Mucosa of descending colon (tissue), 3 donors: Measurements from ENCODE around the gene ODF4. TPM values are rescaled to one million over a fixed set of nuclear protein-coding genes. Genes with fewer than 3 reads are reported as not detected.

Experiments
- ATAC-seq: fragments of 200-7000 bp; cut with Tn5 transposase; one replicate; pipeline ENCODE4 v1.9.1; 2020; ENCODE audit warnings: mild to moderate bottlenecking, moderate library complexity
- DNase-seq, 3 donors: peaks; one replicate each; pipeline ENCODE4 v3.0.0-alpha.2; 2020
- H3K36me3 ChIP-seq: fragments of 200-600 bp; one replicate; pipeline ENCODE4 v1.8.0; 2021; ENCODE audit warnings: low read depth, mild to moderate bottlenecking
- H3K4me1 ChIP-seq: fragments of 200-600 bp; one replicate; pipeline ENCODE4 v1.8.0; 2021; ENCODE audit warnings: low read depth, mild to moderate bottlenecking
- H3K4me3 ChIP-seq: fragments of 200-600 bp; one replicate; pipeline ENCODE4 v1.8.0; 2021; ENCODE audit warnings: mild to moderate bottlenecking
- H3K9me3 ChIP-seq: fragments of 200-600 bp; one replicate; pipeline ENCODE4 v1.8.0; 2021; ENCODE audit warnings: mild to moderate bottlenecking
- CTCF ChIP-seq: fragments of 200-600 bp; IDR thresholded peaks from one replicate; pipeline ENCODE4 v1.8.0; 2022; ENCODE audit warnings: antibody characterized with exemption, mild to moderate bottlenecking
- intact Hi-C, 2 donors: fragments of 100-400 bp; cut with DNase I in 1 of 2; cut with micrococcal nuclease in 1 of 2; formaldehyde crosslinking; loops; one replicate each; pipeline versions ENCODE4 v1.11.0 to v1.11.1; 2022; cut with DNase I, micrococcal nuclease
- total RNA-seq, 3 donors: library from RNA; stranded (reverse); fragmentation: NEBNext Ultra II Directional in 2 of 3; extraction: Animal tissue kit (Norgen Biotek cat#: 25700) in 2 of 3; gene quantifications; one replicate each; pipeline versions ENCODE4 v1.2.1 to v1.2.4, GENCODE V29; 2021 to 2023
- donor health status: DM: no; HTN: no; CAD: no; lungs with moderate emphysema.
- donor health status: DM: no; HTN: no; CAD: no.
- donor health status: DM: no; HTN: yes; CAD: no.

Gene ODF4
- total RNA-seq, 3 donors from 2014 or later, result not detected

GRCh38 chr17:8320990-8321389 is 18.6 kb upstream of the ODF4 start:
- no peak for ATAC-seq
- intact Hi-C loops, result no loop called here

GRCh38 chr17:8322061-8322460 is 17.6 kb upstream of the ODF4 start:
- Histone ChIP-seq H3K9me3 (no peaks in the 10 kb centered on the region), H3K4me3 (no peak overlapping the region), H3K4me1 (no peaks in the 10 kb centered on the region), H3K36me3 (no peaks in the 10 kb centered on the region)
- intact Hi-C loops, result no loop called here
- DNase-seq (no peak), ATAC-seq (no peak)
- TF ChIP-seq CTCF, result no peak

More at GRCh38 chr17:8320990-8321389, 18.6 kb upstream of the ODF4 start:
- H3K9me3 ChIP-seq, result no peaks in the 10 kb centered on the region
- no peaks in the 10 kb centered on the region for H3K4me1 ChIP-seq
- no peak for TF ChIP-seq CTCF
- H3K36me3 ChIP-seq, result no peaks in the 10 kb centered on the region
- no peak for DNase-seq
- H3K4me3 ChIP-seq, result no peak overlapping the region

- ATAC-seq, result no peak
- H3K4me1 ChIP-seq, result no peaks in the 10 kb centered on the region
- no peaks in the 10 kb centered on the region for H3K9me3 ChIP-seq
- TF ChIP-seq CTCF, result no peak
- H3K36me3 ChIP-seq, result no peaks in the 10 kb centered on the region
- no peak overlapping the region for H3K4me3 ChIP-seq
- intact Hi-C loops, result no loop called here
- no peak for DNase-seq
Measured at GRCh38 chr17:8324132-8324531, 15.5 kb upstream of the ODF4 start.

GRCh38 chr17:8324923-8325322 is 14.7 kb upstream of the ODF4 start:
- Histone ChIP-seq H3K4me1 (no peaks in the 10 kb centered on the region), H3K9me3 (no peaks in the 10 kb centered on the region), H3K36me3 (no peaks in the 10 kb centered on the region), H3K4me3 (no peak overlapping the region)
- ATAC-seq, result no peak
- DNase-seq, result no peak
- intact Hi-C loops, result no loop called here
- no peak for TF ChIP-seq CTCF

GRCh38 chr17:8326511-8327302 is 12.9 kb upstream of the ODF4 start:
- TF ChIP-seq CTCF, result no peak
- Histone ChIP-seq H3K36me3 (no peaks in the 10 kb centered on the region), H3K9me3 (no peaks in the 10 kb centered on the region), H3K4me1 (no peaks in the 10 kb centered on the region), H3K4me3 (no peak overlapping the region)
- intact Hi-C loops, result no loop called here
- ATAC-seq (peak; percentile 46), DNase-seq (peak in 2 of 3 donors; percentile 20 to 47)
